HL-60 (cell line): ENCODE measurements around the gene ARHGAP33.

Experiments used
- DNase-seq, 2 experiments: peaks; one replicate each; pipeline ENCODE4 v3.0.0-alpha.2; 2010 to 2020; ENCODE audit warnings: low read depth in 1 of 2, low spot score in 1 of 2
- H3K27ac ChIP-seq: fragments of 250-450 bp; sonication (Bioruptor Pico); replicated peaks from 2 replicates; pipeline ENCODE4 v1.5.1; 2020; ENCODE audit warnings: mild to moderate bottlenecking, moderate library complexity
- H3K27me3 ChIP-seq: fragments of 250-450 bp; sonication (Bioruptor Pico); 2 replicates; pipeline ENCODE4 v1.5.1; 2021; ENCODE audit warnings: mild to moderate bottlenecking, moderate library complexity; ENCODE audit not compliant: insufficient read depth, poor library complexity, severe bottlenecking
- H3K4me3 ChIP-seq: replicated peaks from 2 replicates; pipeline ENCODE4 v1.5.1; 2011; ENCODE audit warnings: mild to moderate bottlenecking, control low read depth, low read length; ENCODE audit not compliant: insufficient read depth
- CTCF ChIP-seq: IDR thresholded peaks from one replicate; pipeline ENCODE4 v1.5.1; 2011; ENCODE audit warnings: low read length, control low read depth, inconsistent platforms; ENCODE audit not compliant: insufficient read depth
- GABPA ChIP-seq: IDR thresholded peaks from 2 replicates; pipeline ENCODE4 v1.6.1; 2012; ENCODE audit warnings: low read depth
- POLR2AphosphoS5 ChIP-seq: IDR thresholded peaks from 2 replicates; pipeline ENCODE4 v1.6.1; 2012; ENCODE audit warnings: low read depth
- SPI1 ChIP-seq: IDR thresholded peaks from 2 replicates; pipeline ENCODE4 v1.6.1; 2012; ENCODE audit warnings: low read depth, mild to moderate bottlenecking, borderline replicate concordance
- TF ChIP-seq, protein P1 (sequence below): IDR thresholded peaks from 2 replicates; pipeline ENCODE4 v1.6.1; 2012; ENCODE audit warnings: low read depth; ENCODE audit not compliant: insufficient replicate concordance

Gene ARHGAP33

GRCh38 chr19:35755550-35756376 is 19.6 kb upstream of the ARHGAP33 start:
- Histone ChIP-seq H3K27me3 (no peaks in the 10 kb centered on the region), H3K27ac (no peak overlapping the region), H3K4me3 (no peak overlapping the region)
- TF ChIP-seq, protein P1, sequence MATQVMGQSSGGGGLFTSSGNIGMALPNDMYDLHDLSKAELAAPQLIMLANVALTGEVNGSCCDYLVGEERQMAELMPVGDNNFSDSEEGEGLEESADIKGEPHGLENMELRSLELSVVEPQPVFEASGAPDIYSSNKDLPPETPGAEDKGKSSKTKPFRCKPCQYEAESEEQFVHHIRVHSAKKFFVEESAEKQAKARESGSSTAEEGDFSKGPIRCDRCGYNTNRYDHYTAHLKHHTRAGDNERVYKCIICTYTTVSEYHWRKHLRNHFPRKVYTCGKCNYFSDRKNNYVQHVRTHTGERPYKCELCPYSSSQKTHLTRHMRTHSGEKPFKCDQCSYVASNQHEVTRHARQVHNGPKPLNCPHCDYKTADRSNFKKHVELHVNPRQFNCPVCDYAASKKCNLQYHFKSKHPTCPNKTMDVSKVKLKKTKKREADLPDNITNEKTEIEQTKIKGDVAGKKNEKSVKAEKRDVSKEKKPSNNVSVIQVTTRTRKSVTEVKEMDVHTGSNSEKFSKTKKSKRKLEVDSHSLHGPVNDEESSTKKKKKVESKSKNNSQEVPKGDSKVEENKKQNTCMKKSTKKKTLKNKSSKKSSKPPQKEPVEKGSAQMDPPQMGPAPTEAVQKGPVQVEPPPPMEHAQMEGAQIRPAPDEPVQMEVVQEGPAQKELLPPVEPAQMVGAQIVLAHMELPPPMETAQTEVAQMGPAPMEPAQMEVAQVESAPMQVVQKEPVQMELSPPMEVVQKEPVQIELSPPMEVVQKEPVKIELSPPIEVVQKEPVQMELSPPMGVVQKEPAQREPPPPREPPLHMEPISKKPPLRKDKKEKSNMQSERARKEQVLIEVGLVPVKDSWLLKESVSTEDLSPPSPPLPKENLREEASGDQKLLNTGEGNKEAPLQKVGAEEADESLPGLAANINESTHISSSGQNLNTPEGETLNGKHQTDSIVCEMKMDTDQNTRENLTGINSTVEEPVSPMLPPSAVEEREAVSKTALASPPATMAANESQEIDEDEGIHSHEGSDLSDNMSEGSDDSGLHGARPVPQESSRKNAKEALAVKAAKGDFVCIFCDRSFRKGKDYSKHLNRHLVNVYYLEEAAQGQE: no peak
- TF ChIP-seq GABPA: no peak
- TF ChIP-seq CTCF: no peak
- no peak for DNase-seq

DNA sequence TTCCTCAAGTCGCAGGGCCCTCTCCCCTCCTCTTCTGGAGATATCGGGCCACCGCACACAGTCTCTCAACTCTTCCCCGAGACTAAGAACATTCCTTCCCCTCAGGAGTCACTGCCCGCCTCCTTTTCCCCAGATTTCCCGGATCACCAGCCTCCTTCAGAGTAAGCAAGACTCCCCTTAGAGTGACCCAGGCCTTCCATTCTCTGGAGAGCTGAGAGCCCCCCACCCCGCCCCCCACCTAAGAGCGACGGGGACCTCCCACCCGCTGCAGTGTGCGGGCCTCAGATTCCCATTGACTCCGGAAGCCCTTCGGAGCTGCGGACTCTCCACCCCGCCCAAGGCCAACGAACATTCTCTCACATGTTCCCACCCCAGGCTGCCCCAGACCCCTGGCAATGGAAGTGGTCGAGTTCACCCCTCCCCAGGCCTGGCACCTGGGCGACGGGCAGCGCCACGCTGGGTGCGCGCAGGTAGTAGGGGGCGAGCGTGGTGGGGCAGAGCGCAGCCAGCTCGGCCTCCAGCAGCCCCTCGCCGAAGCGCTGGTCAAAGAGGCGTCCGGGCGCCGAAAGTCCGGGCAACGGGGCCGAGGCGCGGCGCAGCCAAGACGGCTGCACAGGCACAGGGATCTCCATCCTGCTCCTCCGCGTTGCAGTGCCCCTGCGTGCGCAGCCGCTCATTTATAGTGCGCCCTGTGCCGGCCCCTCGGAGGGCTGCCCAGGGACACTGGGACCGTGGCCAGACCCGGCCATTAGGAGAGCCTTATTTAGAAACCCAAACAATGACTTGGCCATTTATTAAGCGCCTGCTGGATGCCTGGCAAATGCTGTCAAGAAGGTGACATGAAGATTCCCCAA is 18.8 kb upstream of the ARHGAP33 start, which contains the start of gene HSPB6:
Gene HSPB6 (minus strand): TSS at position 653 of the 854 bp plus-strand sequence. CDS start 21 bp downstream, at position 632.
- H3K4me3 ChIP-seq: peak within 1 kb of the TSS; percentile 48
- peak within 1 kb of the TSS; percentile 96 for H3K27ac ChIP-seq
- H3K27me3 ChIP-seq: no peaks in the 10 kb centered on the region
- DNase-seq: no peak
- TF ChIP-seq CTCF (no peak), SPI1 (no peak), POLR2AphosphoS5 (no peak), GABPA (no peak)
- TF ChIP-seq, protein P1: no peak

GRCh38 chr19:35757231-35757748 is 18.1 kb upstream of the ARHGAP33 start:
- H3K27ac ChIP-seq: peak overlapping the region; percentile 96
- peak overlapping the region; percentile 48 for H3K4me3 ChIP-seq
- no peaks in the 10 kb centered on the region for H3K27me3 ChIP-seq
- TF ChIP-seq CTCF: no peak
- no peak for TF ChIP-seq POLR2AphosphoS5
- TF ChIP-seq SPI1: no peak
- TF ChIP-seq, protein P1: no peak
- no peak for TF ChIP-seq GABPA
- DNase-seq: no peak
